HG03045 (cell line): ENCODE data around the gene CST3.
"Not testable (repeated sequence)": the region's sequence is repeated elsewhere in the genome, so short reads cannot be mapped to it uniquely, and the experiment has no call there.

Experiments
- ATAC-seq: cut with Tn5 transposase; IDR thresholded peaks from one replicate; pipeline ENCODE4 v1.9.1; 2021; ENCODE audit warnings: mild to moderate bottlenecking, moderate library complexity; ENCODE audit not compliant: unreplicated experiment

CST3 gene

GRCh38 chr20:23662276-23662870 lies 24.6 kb upstream of the CST3 start:
- ATAC-seq: no peak

DNA sequence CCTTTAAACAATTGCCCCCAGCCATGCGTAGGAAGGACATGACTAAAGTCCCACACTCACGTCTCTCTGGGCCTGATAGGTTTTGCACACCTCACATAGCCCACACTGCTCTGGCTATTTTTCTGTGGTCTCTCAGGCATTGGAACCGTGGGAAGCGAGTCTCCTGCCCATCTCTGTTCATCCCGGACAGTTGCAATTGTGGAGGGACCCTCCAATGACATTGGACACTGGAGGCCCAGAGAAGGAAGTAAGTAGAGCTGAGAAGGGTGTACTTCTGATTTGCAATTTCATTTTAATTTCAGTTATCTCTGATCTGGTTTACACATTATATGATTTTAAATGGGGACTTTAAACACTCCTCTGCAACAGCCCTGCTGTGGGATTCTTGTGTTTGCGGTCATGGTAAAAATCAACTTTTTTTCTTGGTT lies 23.3 kb upstream of the CST3 start:
- ATAC-seq: no peak

DNA sequence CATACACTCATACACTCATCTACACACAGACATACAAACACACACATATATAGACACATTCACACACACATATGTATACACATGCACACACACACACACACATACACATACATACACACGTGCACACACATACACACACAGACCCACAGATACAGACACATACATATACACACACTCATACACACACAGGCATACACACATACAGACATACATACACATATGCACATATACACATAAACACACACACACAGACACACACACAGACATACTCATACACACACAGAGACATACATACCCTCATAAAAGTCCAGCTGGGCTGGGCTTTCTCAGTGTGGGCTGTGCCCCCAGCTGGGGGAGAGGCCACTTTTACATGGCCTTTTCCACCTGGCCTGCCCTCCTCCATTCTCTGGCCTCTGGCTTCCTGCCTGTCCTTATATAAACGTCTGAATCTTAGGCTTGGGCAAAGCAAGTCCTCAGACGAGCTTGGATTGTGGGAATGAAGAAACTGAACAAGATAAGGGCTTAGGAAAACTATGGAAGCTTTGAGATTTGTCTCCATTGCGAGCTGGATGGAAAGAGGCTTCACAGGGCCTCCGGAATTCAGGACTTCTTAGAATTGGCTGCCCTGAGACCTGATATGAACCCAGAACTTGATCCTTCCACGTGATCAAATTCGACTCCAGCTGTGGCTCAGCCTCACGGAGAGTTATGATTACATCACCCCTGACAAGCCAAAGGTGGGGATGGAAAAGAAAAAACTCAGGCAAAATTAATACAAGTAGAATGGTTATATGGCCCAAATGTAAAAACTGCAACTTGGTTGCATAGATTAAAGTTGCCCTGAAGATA lies 22.5 kb upstream of the CST3 start:
- no peak for ATAC-seq

DNA sequence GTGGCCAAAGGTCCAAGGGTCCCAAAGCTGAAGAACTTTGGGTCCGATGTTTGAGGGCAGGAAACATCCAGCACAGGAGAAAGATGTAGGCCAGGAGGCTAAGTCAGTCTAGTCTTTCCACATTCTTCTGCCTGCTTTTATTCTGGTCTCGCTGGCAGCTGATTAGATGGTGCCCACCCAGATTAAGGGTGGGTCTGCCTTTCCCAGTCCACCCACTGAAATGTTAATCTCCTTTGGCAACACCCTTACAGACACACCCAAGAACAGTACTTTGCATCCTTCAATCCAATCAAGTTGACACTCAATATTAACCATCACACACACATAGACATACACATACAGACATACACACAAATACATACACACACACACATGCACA lies 21.8 kb upstream of the CST3 start:
- not testable (repeated sequence) for ATAC-seq

- ATAC-seq: no peak
Observed at GRCh38 chr20:23658989-23659609, 21.3 kb upstream of the CST3 start.

GRCh38 chr20:23658336-23658735 lies 20.6 kb upstream of the CST3 start:
- no peak for ATAC-seq

DNA sequence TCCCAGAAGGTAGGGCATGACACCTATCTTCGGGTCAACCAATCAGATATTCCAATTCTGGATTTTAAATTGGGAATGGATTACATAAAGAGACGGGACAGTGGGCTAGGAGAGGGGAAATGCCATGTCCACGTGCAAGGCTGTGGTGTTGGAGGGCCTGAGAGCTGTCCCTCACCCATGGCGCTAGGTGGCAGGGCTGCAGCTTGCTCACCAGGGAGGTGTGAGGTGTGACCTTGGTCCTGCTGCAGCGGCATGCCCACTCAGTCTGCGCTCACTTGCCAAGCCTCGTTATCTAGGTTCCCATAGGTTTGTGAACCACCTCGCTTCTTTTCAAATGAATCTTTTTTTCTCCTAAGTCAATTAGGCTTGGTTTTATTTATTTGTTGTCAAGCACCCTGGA lies 19.4 kb upstream of the CST3 start:
- no peak for ATAC-seq

- ATAC-seq: no peak
Observed at GRCh38 chr20:23656372-23656771, 18.6 kb upstream of the CST3 start.

DNA sequence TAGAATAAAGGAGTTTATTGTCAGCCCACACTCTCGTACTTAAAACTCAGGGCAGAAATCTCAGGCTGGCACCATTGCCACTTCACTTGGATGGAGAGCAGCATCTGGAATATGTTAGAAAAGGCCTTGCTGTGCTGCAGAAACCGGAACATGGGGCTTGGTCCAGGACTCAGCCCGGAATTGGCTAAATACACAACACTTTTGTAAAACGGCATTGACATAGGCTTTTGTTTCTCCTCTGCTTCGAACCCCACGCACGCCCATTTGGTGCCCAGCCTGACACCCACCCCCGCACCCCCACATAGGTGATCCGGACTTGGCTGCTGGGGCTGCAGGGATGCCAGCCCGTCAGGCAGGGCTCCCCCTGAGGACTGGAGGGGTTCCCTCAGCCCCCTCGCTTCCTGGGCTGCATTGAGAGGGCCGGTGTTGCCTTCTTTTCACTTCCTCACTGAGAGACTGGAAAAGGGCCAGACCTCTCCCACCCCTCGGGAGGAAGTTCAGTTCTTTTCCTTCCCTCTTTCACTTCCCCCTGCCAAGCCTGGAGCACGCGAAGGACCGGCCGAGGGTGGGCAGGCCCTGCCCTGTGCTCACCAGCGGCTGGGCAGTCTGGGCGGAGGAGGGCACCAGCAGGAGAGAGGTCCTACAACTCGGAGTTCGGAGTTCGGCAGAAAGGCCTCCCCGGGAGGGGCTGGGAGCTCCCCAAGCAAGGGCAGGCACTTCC lies 17.9 kb upstream of the CST3 start:
- no peak for ATAC-seq

DNA sequence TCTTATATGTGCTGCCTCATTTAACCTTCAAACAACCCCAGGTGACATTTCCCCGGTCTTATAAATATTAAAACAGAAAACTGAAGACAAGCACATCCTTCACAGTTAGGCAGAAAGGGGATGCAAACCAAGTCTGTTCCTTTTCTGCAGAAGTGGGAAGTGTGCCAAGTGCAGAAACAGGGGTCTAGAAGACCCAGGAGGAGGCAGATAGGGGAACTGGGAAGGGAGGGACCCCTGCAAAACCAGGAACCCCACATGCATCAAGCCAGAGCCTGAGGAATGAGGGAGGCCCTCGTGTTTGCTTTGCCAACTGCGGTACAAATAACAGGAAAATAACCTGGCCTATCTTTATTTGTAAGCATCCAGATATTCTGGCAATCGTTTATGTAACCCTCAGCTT lies 17.0 kb upstream of the CST3 start:
- ATAC-seq: no peak

DNA sequence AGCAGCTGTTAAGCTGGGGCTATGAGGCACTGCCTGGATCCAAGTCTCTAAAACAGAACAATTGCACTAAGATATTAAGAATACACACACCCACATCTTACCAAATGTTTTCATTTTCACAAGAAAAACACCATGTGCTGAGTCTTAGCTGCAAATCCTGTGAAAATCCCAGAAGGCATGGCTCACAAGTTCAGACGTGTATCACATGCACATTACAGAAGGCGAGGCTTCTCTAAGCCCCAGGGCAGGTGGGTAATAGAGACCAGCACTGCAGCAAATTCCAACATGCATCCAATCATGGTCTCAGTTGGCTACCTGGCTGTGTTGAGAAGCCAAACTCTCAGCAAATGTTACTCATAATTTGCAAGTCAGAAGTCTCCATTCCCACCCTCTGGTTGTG lies 16.2 kb upstream of the CST3 start:
- ATAC-seq: no peak

DNA sequence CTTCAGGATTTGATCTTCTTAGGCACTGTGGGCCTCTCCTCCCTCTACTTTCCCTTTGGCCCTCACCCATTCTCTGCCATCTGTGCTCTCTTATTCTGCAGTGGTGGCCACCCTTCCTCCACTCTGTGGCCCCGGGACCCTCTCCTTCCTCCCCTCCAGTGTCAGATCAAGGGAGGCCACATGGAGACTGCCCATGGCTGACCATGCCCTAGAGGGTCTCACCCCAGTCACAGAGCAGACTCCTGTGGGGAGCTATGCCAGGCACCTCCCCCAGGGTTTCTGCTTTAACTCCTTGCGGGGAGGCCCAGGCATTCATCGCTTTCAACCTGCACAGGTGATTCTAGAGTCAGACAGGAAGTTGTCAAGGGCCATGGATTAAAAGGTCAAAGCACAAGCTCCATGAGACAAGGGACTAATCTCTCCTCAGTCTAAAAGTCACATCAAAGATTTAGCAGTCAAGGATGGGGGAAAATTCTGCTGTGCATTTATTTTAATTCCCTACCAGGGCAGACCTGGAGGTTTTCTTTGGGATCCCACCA lies 15.7 kb upstream of the CST3 start:
- ATAC-seq: no peak

DNA sequence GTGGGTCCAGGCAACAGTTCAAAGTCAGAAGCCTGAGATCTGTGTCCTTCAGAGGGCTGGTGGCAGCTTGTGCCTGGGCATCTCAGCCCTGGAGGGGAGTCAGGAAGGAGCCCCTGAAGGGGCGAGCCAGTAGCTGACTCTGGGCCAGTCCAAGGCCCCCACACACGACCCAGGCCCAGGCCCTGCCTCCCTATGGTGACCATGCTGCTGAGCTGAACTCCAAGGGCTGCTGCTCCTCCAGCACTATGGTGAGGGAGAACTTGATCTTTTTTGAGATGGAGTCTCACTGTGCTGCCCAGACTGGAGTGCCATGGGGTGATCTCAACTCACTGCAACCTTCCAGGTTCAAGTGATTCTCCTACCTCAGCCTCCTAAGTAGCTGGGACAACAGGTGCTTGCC lies 15.2 kb upstream of the CST3 start:
- no peak for ATAC-seq

GRCh38 chr20:23652371-23652770 lies 14.6 kb upstream of the CST3 start:
- ATAC-seq: no peak

- ATAC-seq: no peak
Observed at GRCh38 chr20:23651117-23651516, 13.4 kb upstream of the CST3 start.

DNA sequence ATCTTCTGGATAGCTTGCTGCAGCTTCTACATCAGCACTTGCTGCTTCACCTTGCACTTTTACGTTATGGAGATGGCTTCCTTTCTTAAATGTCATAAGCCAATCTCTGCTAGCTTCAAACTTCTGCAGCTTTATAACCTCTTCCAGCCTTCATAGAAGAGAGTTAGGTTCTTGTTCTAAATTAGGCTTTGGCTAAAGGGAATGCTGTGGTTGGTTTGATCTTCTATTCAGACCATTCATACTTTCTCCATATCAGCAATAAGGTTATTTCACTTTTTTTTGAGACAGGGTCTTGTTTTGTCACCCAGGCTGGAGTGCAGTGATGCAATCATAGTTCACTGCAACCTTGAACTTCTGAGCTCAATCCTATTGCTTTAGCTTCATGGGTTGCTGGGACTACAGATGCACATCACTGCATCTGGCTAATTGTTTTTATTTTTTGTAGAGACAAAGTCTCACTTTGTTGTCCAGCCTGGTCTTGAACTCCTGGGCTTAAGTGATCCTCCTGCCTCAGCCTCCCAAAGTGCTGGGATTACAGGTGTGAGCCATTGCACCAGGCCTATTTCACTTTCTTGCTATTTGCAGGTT lies 12.2 kb upstream of the CST3 start:
- ATAC-seq: no peak

DNA sequence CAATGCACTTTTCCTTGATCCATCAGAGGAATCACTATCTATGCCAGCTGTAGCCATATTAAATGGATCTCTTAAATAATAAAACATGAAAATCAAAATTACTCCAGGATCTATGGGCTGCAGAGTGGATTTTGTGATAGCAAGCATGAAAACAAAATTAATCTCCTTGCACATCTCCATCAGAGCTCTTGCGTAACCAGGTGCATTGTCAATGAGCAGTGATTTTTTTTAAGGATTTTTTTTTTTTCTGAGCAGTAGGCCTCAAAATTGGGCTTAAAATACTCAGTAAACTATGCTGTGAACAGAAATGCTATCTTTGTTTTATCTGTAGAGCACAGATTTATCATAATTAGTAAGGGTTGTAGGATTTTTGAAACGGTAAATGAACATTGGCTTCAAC lies 11.5 kb upstream of the CST3 start:
- ATAC-seq: no peak

DNA sequence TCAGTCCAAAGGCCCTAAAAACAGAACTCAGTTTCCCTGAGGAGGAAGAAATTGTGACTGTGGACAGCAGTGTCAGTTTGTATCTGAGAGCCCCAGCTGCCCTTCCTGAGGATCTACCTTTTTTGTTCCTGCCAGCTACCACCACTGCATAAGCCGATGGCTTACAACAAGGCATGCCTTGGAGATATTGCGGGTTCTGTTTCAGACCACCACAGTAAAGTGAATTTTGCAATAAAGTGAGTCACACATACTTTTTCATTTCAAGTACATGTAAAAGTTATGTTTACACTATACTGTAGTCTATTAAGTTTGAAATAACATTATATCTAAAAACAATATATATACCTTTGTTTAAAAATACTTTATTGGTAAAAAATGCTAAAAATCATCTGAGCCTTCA lies 9.6 kb upstream of the CST3 start:
- no peak for ATAC-seq

DNA sequence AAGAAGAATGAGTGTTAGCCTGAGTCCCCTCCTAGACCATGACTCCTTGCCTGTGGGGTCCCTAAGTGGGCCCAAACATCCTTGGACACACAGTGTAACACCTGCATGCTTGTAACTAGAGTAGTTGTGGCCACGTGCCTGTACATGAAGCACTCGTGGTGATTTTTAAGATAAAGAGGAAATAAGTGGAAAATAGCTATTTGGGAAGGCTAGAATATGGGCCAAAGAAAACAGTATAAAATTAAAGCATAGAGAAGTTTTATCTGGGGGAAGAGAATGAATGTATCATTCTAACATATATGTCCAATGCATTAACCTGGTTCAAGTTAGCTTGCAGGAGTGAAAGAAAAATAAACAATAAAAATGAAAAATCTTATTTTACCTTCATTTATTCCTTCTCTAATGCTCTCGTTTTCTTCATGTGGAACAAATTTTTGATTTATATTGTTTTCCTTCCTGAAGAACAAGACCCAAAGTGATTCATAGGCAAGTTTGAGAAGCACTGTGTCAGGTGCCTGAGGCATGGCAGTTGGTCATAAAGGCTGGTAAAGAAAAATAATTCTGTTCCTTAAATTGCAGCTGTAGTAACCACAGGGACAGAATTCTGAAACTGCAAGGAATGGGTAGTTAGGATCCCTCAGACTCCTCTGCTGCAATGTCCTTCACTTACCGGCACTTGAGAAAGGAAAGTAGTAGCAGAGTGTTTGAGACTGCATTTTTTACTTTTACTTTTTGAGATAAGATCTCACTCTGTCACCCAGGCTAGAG lies 8.5 kb upstream of the CST3 start:
- no peak for ATAC-seq

GRCh38 chr20:23645575-23645974 lies 7.8 kb upstream of the CST3 start:
- no peak for ATAC-seq
